Jurkat, Clone E6-1 (cell line): Measurements from ENCODE around the gene PRDM16.

Source experiments
- DNase-seq: peaks from one replicate; pipeline ENCODE4 v3.0.0-alpha.2; 2011; ENCODE audit warnings: low read depth, low spot score
- H3K4me3 ChIP-seq: 2 replicates; pipeline ENCODE4 v1.5.1; 2011; ENCODE audit warnings: mild to moderate bottlenecking, low read length, control low read depth, moderate library complexity

The PRDM16 gene

GRCh38 chr1:3407021-3407420 lies 338.0 kb downstream of the PRDM16 start:
- no peak overlapping the region for H3K4me3 ChIP-seq
- no peak for DNase-seq

- DNase-seq = no peak
Measured at GRCh38 chr1:3408751-3409266, 339.8 kb downstream of the PRDM16 start.

GRCh38 chr1:3409366-3410141 lies 340.6 kb downstream of the PRDM16 start:
- no peak overlapping the region for H3K4me3 ChIP-seq
- DNase-seq = no peak

More at GRCh38 chr1:3408751-3409266, 339.8 kb downstream of the PRDM16 start:
- no peak overlapping the region for H3K4me3 ChIP-seq

- no peak for DNase-seq
- H3K4me3 ChIP-seq = no peak overlapping the region
Measured at GRCh38 chr1:3410142-3410925, 341.3 kb downstream of the PRDM16 start.

GRCh38 chr1:3411806-3412205 lies 342.8 kb downstream of the PRDM16 start:
- no peak for DNase-seq
- H3K4me3 ChIP-seq = no peak overlapping the region

- H3K4me3 ChIP-seq = no peak overlapping the region
- DNase-seq = no peak
Measured at GRCh38 chr1:3412376-3412775, 343.4 kb downstream of the PRDM16 start.

GRCh38 chr1:3413975-3414710 lies 345.1 kb downstream of the PRDM16 start:
- no peak for DNase-seq
- no peak overlapping the region for H3K4me3 ChIP-seq

GRCh38 chr1:3415260-3416090 lies 346.5 kb downstream of the PRDM16 start:
- DNase-seq = no peak
- H3K4me3 ChIP-seq = no peak overlapping the region

GRCh38 chr1:3417082-3417739 lies 348.2 kb downstream of the PRDM16 start:
- H3K4me3 ChIP-seq = no peak overlapping the region
- no peak for DNase-seq

GRCh38 chr1:3417934-3418333 lies 348.9 kb downstream of the PRDM16 start:
- DNase-seq = no peak
- no peak overlapping the region for H3K4me3 ChIP-seq

- DNase-seq = no peak
Measured at GRCh38 chr1:3418600-3418999, 349.6 kb downstream of the PRDM16 start.

GRCh38 chr1:3419415-3420204 lies 350.6 kb downstream of the PRDM16 start:
- DNase-seq = no peak
- no peak overlapping the region for H3K4me3 ChIP-seq

More at GRCh38 chr1:3418600-3418999, 349.6 kb downstream of the PRDM16 start:
- no peak overlapping the region for H3K4me3 ChIP-seq

GRCh38 chr1:3420218-3420951 lies 351.4 kb downstream of the PRDM16 start:
- DNase-seq = no peak
- H3K4me3 ChIP-seq = no peak overlapping the region

- no peak overlapping the region for H3K4me3 ChIP-seq
- DNase-seq = no peak
Measured at GRCh38 chr1:3422638-3423037, 353.6 kb downstream of the PRDM16 start.

GRCh38 chr1:3423245-3423829 lies 354.3 kb downstream of the PRDM16 start:
- no peak overlapping the region for H3K4me3 ChIP-seq

GRCh38 chr1:3423896-3424611 lies 355.1 kb downstream of the PRDM16 start:
- DNase-seq = no peak
- no peak overlapping the region for H3K4me3 ChIP-seq

More at GRCh38 chr1:3423245-3423829, 354.3 kb downstream of the PRDM16 start:
- DNase-seq = no peak
